Osteoblast (primary cell): Measurements from ENCODE around the gene EIF4E1B. TPM values are rescaled to one million over a fixed set of nuclear protein-coding genes. Genes with fewer than 3 reads are reported as not detected.

ENCODE experiments used
- DNase-seq: peaks from one replicate; pipeline ENCODE4 v3.0.0; 2011; ENCODE audit warnings: low spot score, mixed read lengths; ENCODE audit not compliant: insufficient read length; ENCODE audit errors: missing footprints
- H2AFZ ChIP-seq: 2 replicates; pipeline ENCODE4 v1.6.0; 2011; ENCODE audit warnings: mild to moderate bottlenecking, low read length
- H3K27ac ChIP-seq: 2 replicates; pipeline ENCODE4 v1.5.1; 2011; ENCODE audit warnings: mild to moderate bottlenecking, low read depth, low read length, moderate library complexity
- H3K27me3 ChIP-seq: 2 replicates; pipeline ENCODE4 v1.6.0; 2012; ENCODE audit warnings: mild to moderate bottlenecking, control low read depth, inconsistent platforms, low read length, moderate library complexity; ENCODE audit not compliant: insufficient read depth
- H3K36me3 ChIP-seq: 2 replicates; pipeline ENCODE4 v1.5.1; 2011; ENCODE audit warnings: mild to moderate bottlenecking, low read length, control low read depth, moderate library complexity; ENCODE audit not compliant: insufficient read depth
- H3K4me1 ChIP-seq: 2 replicates; pipeline ENCODE4 v1.5.1; 2011; ENCODE audit warnings: mild to moderate bottlenecking, low read length, control low read depth, moderate library complexity; ENCODE audit not compliant: insufficient read depth
- H3K4me2 ChIP-seq: 2 replicates; pipeline ENCODE4 v1.6.0; 2011; ENCODE audit warnings: mild to moderate bottlenecking, low read length; ENCODE audit not compliant: insufficient read depth
- H3K4me3 ChIP-seq: fragments of 200-600 bp; sonication (generic); 3 replicates; pipeline ENCODE4 v1.5.1; 2012; ENCODE audit warnings: mild to moderate bottlenecking, low read length, inconsistent platforms; ENCODE audit not compliant: insufficient read depth
- H3K79me2 ChIP-seq: 2 replicates; pipeline ENCODE4 v1.6.0; 2012; ENCODE audit warnings: mild to moderate bottlenecking, low read length, control low read depth, inconsistent platforms; ENCODE audit not compliant: insufficient read depth
- H3K9me3 ChIP-seq: 2 replicates; pipeline ENCODE4 v1.5.1; 2011; ENCODE audit warnings: low read depth, low read length, control low read depth
- H4K20me1 ChIP-seq: 2 replicates; pipeline ENCODE4 v1.6.0; 2012; ENCODE audit warnings: mild to moderate bottlenecking, low read length, control low read depth; ENCODE audit not compliant: insufficient read depth
- CTCF ChIP-seq: IDR thresholded peaks from 2 replicates; pipeline ENCODE4 v1.5.1; 2011; ENCODE audit warnings: mild to moderate bottlenecking, low read depth, low read length, moderate library complexity; ENCODE audit errors: extremely low read depth
- total RNA-seq: library from RNA; depleted of rRNA; stranded (reverse); fragments of >200 nt; gene quantifications from 2 replicates; pipeline ENCODE4 v1.2.3, GENCODE V29; 2012

The EIF4E1B gene
- total RNA-seq, 1 donor: not detected

GRCh38 chr5:176625512-176625911 lies 5.0 kb upstream of the EIF4E1B start:
- H3K9me3 ChIP-seq: no peaks in the 10 kb centered on the region
- TF ChIP-seq CTCF: no peak
- no peak overlapping the region for H3K4me2 ChIP-seq
- H3K27me3 ChIP-seq: peaks cover 74% of the 10 kb centered on the region
- no peak for DNase-seq
- no peaks in the 10 kb centered on the region for H3K36me3 ChIP-seq
- no peak overlapping the region for H3K27ac ChIP-seq
- H3K4me3 ChIP-seq: no peak overlapping the region
- no peaks in the 10 kb centered on the region for H3K79me2 ChIP-seq
- H3K4me1 ChIP-seq: no peaks in the 10 kb centered on the region
- H2AFZ ChIP-seq: no peak overlapping the region
- no peaks in the 10 kb centered on the region for H4K20me1 ChIP-seq

- no peak overlapping the region for H3K4me2 ChIP-seq
- H3K27me3 ChIP-seq: peaks cover 74% of the 10 kb centered on the region
- H4K20me1 ChIP-seq: peaks cover 6% of the 10 kb centered on the region
- DNase-seq: no peak
- H3K9me3 ChIP-seq: no peaks in the 10 kb centered on the region
- no peaks in the 10 kb centered on the region for H3K4me1 ChIP-seq
- no peak overlapping the region for H3K4me3 ChIP-seq
- H2AFZ ChIP-seq: no peak overlapping the region
- no peak for TF ChIP-seq CTCF
- H3K79me2 ChIP-seq: no peaks in the 10 kb centered on the region
- H3K27ac ChIP-seq: no peak overlapping the region
- H3K36me3 ChIP-seq: no peaks in the 10 kb centered on the region
Measured at GRCh38 chr5:176625966-176626875, 4.3 kb upstream of the EIF4E1B start.

GRCh38 chr5:176626876-176627236 lies 3.6 kb upstream of the EIF4E1B start:
- Histone ChIP-seq H2AFZ (no peak overlapping the region), H3K27me3 (peaks cover 74% of the 10 kb centered on the region), H3K79me2 (no peaks in the 10 kb centered on the region), H3K4me1 (no peaks in the 10 kb centered on the region), H3K4me2 (no peak overlapping the region), H4K20me1 (peaks cover 6% of the 10 kb centered on the region), H3K36me3 (no peaks in the 10 kb centered on the region), H3K27ac (no peak overlapping the region), H3K4me3 (no peak overlapping the region), H3K9me3 (no peaks in the 10 kb centered on the region)
- TF ChIP-seq CTCF: no peak
- DNase-seq: no peak

- TF ChIP-seq CTCF: no peak
- Histone ChIP-seq H2AFZ (no peak overlapping the region), H3K4me3 (no peak overlapping the region), H3K9me3 (no peaks in the 10 kb centered on the region), H3K27me3 (peaks cover 78% of the 10 kb centered on the region), H3K4me1 (no peaks in the 10 kb centered on the region), H3K79me2 (no peaks in the 10 kb centered on the region), H3K27ac (no peak overlapping the region), H4K20me1 (peaks cover 6% of the 10 kb centered on the region), H3K4me2 (no peak overlapping the region), H3K36me3 (no peaks in the 10 kb centered on the region)
- no peak for DNase-seq
Measured at GRCh38 chr5:176627582-176627981, 2.9 kb upstream of the EIF4E1B start.
